Neural cell (in vitro differentiated cells): Measurements from ENCODE around the gene ZNF362. TPM values are rescaled to one million over a fixed set of nuclear protein-coding genes. Genes with fewer than 3 reads are reported as not detected.

Experiments
- H2AFZ ChIP-seq: fragments of 200-600, 300-800 bp; sonication (generic), shearing (Covaris generic); 2 replicates; pipeline ENCODE4 v1.6.0; 2014; ENCODE audit warnings: low read depth, mild to moderate bottlenecking, antibody characterized with exemption, low read length, moderate library complexity
- H3F3A ChIP-seq: fragments of 200-600 bp; shearing (Covaris generic); 2 replicates; pipeline ENCODE4 v1.6.1; 2016; ENCODE audit warnings: mild to moderate bottlenecking, moderate library complexity, mixed read lengths, antibody characterized with exemption, low read length; ENCODE audit not compliant: insufficient read depth, poor library complexity, severe bottlenecking
- H3K27ac ChIP-seq: fragments of 200-600, 300-800 bp; sonication (generic), shearing (Covaris generic); 2 replicates; pipeline ENCODE4 v1.5.1; 2014; ENCODE audit warnings: mild to moderate bottlenecking, low read length, moderate library complexity
- H3K27me3 ChIP-seq: fragments of 300-800, 200-600 bp; sonication (generic), shearing (Covaris generic); 2 replicates; pipeline ENCODE4 v1.6.0; 2014; ENCODE audit warnings: mild to moderate bottlenecking, low read depth, low read length, moderate library complexity; ENCODE audit not compliant: insufficient read depth
- H3K36me3 ChIP-seq: fragments of 300-800, 200-600 bp; sonication (generic), shearing (Covaris generic); 2 replicates; pipeline ENCODE4 v1.5.1; 2014; ENCODE audit warnings: mild to moderate bottlenecking, antibody characterized with exemption, low read length, moderate library complexity; ENCODE audit not compliant: insufficient read depth
- H3K4me2 ChIP-seq: fragments of 300-800, 200-600 bp; sonication (generic), shearing (Covaris generic); 2 replicates; pipeline ENCODE4 v1.6.0; 2014; ENCODE audit warnings: mild to moderate bottlenecking, low read length
- H3K4me3 ChIP-seq: fragments of 300-800, 200-600 bp; sonication (generic), shearing (Covaris generic); 2 replicates; pipeline ENCODE4 v1.5.1; 2014; ENCODE audit warnings: mild to moderate bottlenecking, low read length, moderate library complexity
- H3K79me2 ChIP-seq: fragments of 200-600 bp; shearing (Covaris generic); replicated peaks from 2 replicates; pipeline ENCODE4 v1.6.0; 2014; ENCODE audit warnings: mild to moderate bottlenecking, low read length, moderate library complexity; ENCODE audit not compliant: insufficient read depth
- H3K9ac ChIP-seq: fragments of 300-800, 200-600 bp; sonication (generic), shearing (Covaris generic); 2 replicates; pipeline ENCODE4 v1.6.1; 2016; ENCODE audit warnings: mild to moderate bottlenecking, low read length, mixed read lengths
- H3K9me2 ChIP-seq: fragments of 200-600 bp; shearing (Covaris generic); 2 replicates; pipeline ENCODE4 v1.6.1; 2016; ENCODE audit warnings: mild to moderate bottlenecking, low read length, mixed read lengths; ENCODE audit not compliant: insufficient read depth
- H3K9me3 ChIP-seq: fragments of 200-600, 300-800 bp; sonication (generic), shearing (Covaris generic); 2 replicates; pipeline ENCODE4 v1.6.1; 2016; ENCODE audit warnings: mild to moderate bottlenecking, mixed run types, low read length, moderate library complexity, mixed read lengths
- H4K20me1 ChIP-seq: fragments of 200-600 bp; shearing (Covaris generic); 2 replicates; pipeline ENCODE4 v1.6.1; 2016; ENCODE audit warnings: mild to moderate bottlenecking, mixed run types; ENCODE audit not compliant: insufficient read depth
- CTCF ChIP-seq: fragments of 450-650 bp; IDR thresholded peaks from 2 replicates; pipeline ENCODE4 v1.5.1; 2014; ENCODE audit warnings: antibody characterized with exemption, mild to moderate bottlenecking, moderate library complexity; ENCODE audit not compliant: poor library complexity, severe bottlenecking
- EP300 ChIP-seq: fragments of 450-650 bp; conservative IDR thresholded peaks from 2 replicates; pipeline ENCODE4 v1.6.1; 2014; ENCODE audit warnings: antibody characterized with exemption, mild to moderate bottlenecking, moderate library complexity; ENCODE audit not compliant: poor library complexity, severe bottlenecking
- EZH2 ChIP-seq: fragments of 200-600, 300-800 bp; shearing (Covaris generic), sonication (generic); IDR thresholded peaks from 2 replicates; pipeline ENCODE4 v1.6.1; 2014; ENCODE audit warnings: antibody characterized with exemption, low read length, borderline replicate concordance, mild to moderate bottlenecking; ENCODE audit not compliant: insufficient read depth, poor library complexity, severe bottlenecking
- MXI1 ChIP-seq: fragments of 450-650 bp; conservative IDR thresholded peaks from 2 replicates; pipeline ENCODE4 v1.6.1; 2014; ENCODE audit warnings: antibody characterized with exemption, mild to moderate bottlenecking; ENCODE audit not compliant: poor library complexity, severe bottlenecking
- POLR2AphosphoS5 ChIP-seq: IDR thresholded peaks from 2 replicates; pipeline ENCODE4 v1.6.1; 2012
- RAD21 ChIP-seq: fragments of 450-650 bp; conservative IDR thresholded peaks from 2 replicates; pipeline ENCODE4 v1.6.1; 2014; ENCODE audit warnings: antibody characterized with exemption, mild to moderate bottlenecking, moderate library complexity
- REST ChIP-seq: IDR thresholded peaks from 2 replicates; pipeline ENCODE4 v1.6.1; 2012; ENCODE audit warnings: borderline replicate concordance
- SMC3 ChIP-seq: fragments of 450-650 bp; conservative IDR thresholded peaks from 2 replicates; pipeline ENCODE4 v1.6.1; 2014; ENCODE audit warnings: antibody characterized with exemption, mild to moderate bottlenecking, moderate library complexity; ENCODE audit not compliant: poor library complexity
- TAF1 ChIP-seq: IDR thresholded peaks from 2 replicates; pipeline ENCODE4 v1.6.1; 2012; ENCODE audit warnings: low read depth
- polyA plus RNA-seq: library from polyadenylated mRNA; depleted of rRNA; stranded (reverse); fragments of >200 nt; gene quantifications from 2 replicates; pipeline ENCODE4 v1.2.3, GENCODE V29; 2014

ZNF362 gene
- polyA plus RNA-seq, 1 donor from 2014 or later = 17.6 TPM

- Histone ChIP-seq H3K4me2 (no peak overlapping the region), H3K79me2 (peaks cover 24% of the 10 kb centered on the region), H3K9me2 (no peaks in the 10 kb centered on the region), H3K9ac (no peak overlapping the region), H3K27me3 (no peaks in the 10 kb centered on the region), H3F3A (no peaks in the 10 kb centered on the region), H3K9me3 (no peaks in the 10 kb centered on the region), H3K27ac (no peak overlapping the region), H2AFZ (no peak overlapping the region), H3K36me3 (peaks cover 55% of the 10 kb centered on the region), H4K20me1 (peaks cover 25% of the 10 kb centered on the region), H3K4me3 (no peak overlapping the region)
- no peak for TF ChIP-seq CTCF
- no peak for TF ChIP-seq EP300
- TF ChIP-seq TAF1 = no peak
- TF ChIP-seq REST = no peak
- TF ChIP-seq POLR2AphosphoS5 = no peak
- TF ChIP-seq MXI1 = no peak
- no peak for TF ChIP-seq RAD21
- TF ChIP-seq EZH2 = no peak
- no peak for TF ChIP-seq SMC3
Measured at GRCh38 chr1:33328817-33329216, 72.5 kb downstream of the ZNF362 start.

GRCh38 chr1:33329600-33330305 is 73.5 kb downstream of the ZNF362 start:
- Histone ChIP-seq H3K9ac (no peak overlapping the region), H3K27me3 (no peaks in the 10 kb centered on the region), H3F3A (no peaks in the 10 kb centered on the region), H4K20me1 (peaks cover 34% of the 10 kb centered on the region), H3K4me3 (no peak overlapping the region), H3K36me3 (peaks cover 53% of the 10 kb centered on the region), H3K4me2 (no peak overlapping the region), H3K9me3 (no peaks in the 10 kb centered on the region), H3K27ac (no peak overlapping the region), H2AFZ (no peak overlapping the region), H3K79me2 (peaks cover 34% of the 10 kb centered on the region), H3K9me2 (no peaks in the 10 kb centered on the region)
- peak; percentile 6 for TF ChIP-seq POLR2AphosphoS5
- no peak for TF ChIP-seq SMC3
- no peak for TF ChIP-seq REST
